Skin of body (tissue), 2 donors: Measurements from ENCODE around the gene UBE3D. TPM values are rescaled to one million over a fixed set of nuclear protein-coding genes. Genes with fewer than 3 reads are reported as not detected.
"Not testable (repeated sequence)": the region's sequence is repeated elsewhere in the genome, so short reads cannot be mapped to it uniquely, and the experiment has no call there.

ENCODE experiments used
- DNase-seq: peaks from one replicate; lab custom pipeline; 2025; lab: John Stamatoyannopoulos, UW
- total RNA-seq: library from RNA; depleted of rRNA; stranded (reverse); fragments of >200 nt; gene quantifications from one replicate; pipeline ENCODE4 v1.2.3, GENCODE V29; 2014

UBE3D gene
- total RNA-seq, 1 donor from 2014 or later: 9.9 TPM

GRCh38 chr6:82978362-82978945 is 87.2 kb downstream of the UBE3D start:
- no peak for DNase-seq

DNA sequence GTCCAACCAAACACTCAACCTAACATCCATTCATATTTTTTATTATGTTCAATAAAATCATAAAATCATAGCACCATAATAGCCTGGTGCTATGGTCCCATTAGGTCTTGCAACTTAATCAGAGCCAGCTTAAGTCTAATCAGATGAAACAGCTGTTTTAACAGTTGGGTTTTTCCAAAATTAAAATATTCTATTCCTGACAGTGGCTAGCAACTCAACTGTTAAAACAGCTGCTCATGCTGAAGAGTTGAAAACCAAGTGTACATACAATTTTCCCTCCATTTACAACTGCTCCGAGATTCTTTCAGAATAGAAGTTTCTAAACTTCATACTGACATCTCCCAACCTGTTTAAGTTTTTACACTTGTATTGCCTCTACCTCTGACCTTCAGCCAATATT is 89.5 kb downstream of the UBE3D start:
- DNase-seq: no peak

DNA sequence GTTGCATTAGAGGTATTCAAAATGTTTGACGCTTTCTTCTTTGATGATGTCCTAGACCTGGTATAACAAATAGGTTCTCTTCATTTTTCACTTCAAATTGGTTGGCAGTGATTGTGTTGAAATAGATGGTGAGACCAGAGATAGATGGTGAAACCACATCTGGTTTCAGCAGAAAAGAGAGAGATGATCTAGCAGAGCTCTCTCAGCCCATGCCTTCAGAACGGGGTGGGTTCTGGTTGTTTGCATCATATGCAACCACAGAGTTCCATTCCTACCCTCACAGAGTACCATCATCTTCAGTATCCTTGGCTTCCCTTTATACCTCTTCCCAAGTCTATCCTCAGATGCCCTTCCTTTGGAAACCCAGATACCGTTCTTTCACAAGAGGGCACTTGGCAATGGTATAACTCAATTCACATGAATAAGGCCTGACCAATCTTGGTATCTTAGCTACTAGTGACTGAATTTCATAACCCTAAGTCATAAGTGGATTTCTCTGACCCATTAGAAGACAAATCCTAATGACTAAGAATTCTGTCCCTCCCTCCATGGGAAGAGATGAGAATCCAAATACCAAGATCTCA is 93.7 kb downstream of the UBE3D start:
- DNase-seq: no peak

DNA sequence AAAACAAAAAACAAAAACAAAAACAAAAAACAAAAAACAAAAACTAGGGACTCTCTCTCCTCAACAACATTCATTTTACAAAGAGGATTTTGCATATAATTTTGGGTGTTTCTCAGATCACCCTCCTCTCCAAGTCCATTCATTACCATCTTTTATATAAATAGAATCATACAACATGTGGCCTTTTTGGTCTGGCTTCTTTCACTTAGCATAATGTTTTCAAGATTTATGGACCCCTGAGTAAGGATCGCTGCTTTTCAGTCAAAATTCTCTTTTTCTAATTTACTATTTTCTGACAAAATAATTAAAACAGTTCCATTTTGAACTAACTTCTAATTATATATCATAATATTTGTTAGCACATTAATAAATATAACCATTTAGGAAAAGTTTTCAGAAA is 94.8 kb downstream of the UBE3D start:
- peak; percentile 10 for DNase-seq

GRCh38 chr6:82968708-82969107 is 96.9 kb downstream of the UBE3D start:
- DNase-seq: no peak

GRCh38 chr6:82963191-82963925 is 102.3 kb downstream of the UBE3D start:
- DNase-seq: no peak

DNA sequence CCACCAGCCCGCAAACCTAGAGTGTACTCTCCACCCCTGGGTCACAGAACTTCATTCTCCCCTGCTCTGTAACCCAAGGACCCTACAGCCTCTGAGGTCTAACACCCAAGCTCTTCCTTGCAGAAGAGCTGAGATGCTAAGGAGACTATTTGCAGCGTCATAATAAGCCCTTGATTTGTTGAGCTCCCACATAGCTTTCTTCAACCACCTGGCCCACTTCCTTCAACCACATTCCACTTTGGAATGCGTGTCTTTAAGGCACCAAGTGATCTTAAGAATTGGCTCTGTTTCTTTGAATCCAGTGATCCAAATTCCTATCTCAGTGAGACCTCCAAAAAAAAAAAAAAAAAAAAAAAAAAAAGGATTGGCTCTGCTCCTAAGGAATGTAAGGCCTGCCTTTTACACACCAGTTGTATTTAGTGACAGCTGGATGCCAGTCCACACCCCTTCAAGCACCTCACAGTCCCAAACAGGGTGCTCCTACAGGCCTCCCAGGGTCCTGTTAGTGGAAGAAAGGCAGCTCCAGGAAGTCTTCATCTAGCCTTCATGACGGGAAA is 106.2 kb downstream of the UBE3D start:
- DNase-seq: no peak

- DNase-seq: no peak
Measured at GRCh38 chr6:82958551-82958950, 107.1 kb downstream of the UBE3D start.

GRCh38 chr6:82957868-82958245 is 107.8 kb downstream of the UBE3D start:
- no peak for DNase-seq

GRCh38 chr6:82957171-82957867 is 108.3 kb downstream of the UBE3D start:
- no peak for DNase-seq

- no peak for DNase-seq
Measured at GRCh38 chr6:82955841-82956240, 109.8 kb downstream of the UBE3D start.

DNA sequence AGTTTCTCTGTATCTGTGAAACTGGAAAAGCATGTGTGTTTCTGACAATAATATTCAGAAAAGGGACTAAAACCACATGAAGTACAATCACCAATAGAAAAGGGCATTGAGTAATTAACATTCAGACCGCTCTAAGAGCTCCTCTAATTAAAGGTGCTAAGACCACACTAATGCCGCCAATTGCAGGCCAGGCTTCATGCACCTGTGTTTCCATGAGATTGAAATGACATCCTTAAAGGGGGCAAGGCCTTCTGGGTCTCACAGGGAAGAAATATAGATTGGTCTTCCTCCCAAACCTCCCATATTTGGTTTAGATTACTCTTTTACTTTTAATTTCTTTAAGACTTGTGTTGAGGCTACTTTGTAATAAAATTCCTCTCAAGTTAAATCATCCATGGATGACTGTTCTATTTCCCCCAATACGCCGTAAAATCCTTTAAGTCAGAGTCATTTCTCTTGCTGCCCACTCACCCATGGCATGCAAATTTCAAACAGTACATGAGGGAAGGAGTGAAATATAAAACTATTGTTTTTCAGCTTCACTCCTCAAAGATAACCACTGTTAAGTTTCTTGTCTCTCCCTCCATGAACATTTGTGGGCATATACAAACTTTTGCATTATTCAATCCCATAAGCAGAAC is 110.6 kb downstream of the UBE3D start:
- DNase-seq: no peak

- DNase-seq: no peak
Measured at GRCh38 chr6:82954356-82954755, 111.3 kb downstream of the UBE3D start.

DNA sequence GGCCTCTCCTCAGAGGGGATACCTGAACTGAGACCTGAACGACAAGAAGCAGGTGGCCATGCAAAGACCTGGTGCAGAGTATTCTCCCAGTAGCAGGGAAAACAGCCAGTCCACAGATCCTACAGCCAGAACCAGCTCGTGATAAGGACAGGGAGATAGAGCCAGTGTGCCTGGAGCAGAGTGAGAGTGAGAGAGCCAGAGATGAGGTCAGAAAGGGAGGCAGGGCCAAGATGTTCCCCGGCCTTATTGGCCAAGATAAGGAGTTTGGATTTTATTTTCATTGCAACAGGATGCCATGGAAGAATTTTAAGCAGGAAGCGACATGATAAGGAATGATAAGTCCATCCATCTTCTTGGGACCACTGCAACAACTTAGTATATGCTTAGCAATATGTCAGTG is 111.8 kb downstream of the UBE3D start:
- no peak for DNase-seq

DNA sequence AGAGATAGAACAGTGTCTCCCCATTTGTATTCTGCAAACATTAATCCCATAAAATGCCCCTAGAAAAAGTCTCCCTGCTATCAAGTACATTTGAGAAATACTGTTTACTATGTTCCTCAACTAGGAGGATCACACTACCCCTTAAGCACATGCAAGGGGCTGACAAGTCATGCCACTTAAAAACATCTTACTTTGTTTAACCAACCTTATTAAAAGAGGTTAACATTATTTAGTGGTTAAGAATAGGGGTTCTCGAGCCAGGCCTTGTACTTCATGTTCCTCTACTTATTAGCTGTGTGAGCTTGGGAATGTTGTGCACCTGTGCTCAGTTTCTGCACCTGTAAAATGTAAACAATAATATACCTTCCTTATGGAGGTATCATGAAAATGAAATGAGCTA is 113.7 kb downstream of the UBE3D start:
- DNase-seq: no peak

DNA sequence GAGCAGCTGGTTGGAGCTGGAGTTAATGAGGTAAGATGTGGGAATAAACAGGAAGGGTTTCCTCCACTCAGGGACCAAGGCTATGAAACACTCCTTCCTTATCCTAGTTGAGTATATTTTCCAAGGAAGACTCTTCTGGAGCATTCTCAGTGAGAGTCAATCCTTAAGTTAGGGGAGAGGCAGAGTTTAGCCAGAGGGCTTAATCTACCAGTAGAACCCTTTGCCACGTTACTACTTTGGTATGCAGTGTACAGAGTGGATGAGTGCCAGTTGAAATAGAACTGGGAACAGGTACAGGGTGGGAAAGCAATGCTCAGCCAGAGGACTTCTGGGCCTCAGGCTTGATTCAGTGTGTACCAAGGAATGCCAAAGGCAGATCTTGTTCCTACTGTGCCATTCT is 114.3 kb downstream of the UBE3D start:
- DNase-seq: no peak

DNA sequence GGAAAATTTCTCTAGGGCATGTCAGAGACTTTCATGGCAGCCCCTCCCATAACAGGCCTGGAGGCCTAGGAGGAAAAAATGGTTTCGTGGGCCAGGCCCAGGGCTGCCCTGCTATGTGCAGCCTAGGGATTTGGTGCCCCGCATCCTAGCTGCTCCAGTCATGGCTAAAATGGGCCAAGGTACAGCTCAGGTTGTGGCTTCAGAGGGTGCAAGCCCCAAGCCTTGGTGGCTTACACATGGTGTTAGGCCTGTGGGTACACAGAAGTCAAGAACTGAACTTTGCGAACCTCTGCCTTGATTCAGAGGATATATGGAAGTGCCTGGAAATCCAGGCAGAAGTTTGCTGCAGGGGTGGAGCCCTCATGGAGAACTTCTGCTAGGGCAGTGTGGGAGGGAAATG is 134.7 kb downstream of the UBE3D start:
- DNase-seq: not testable (repeated sequence)

GRCh38 chr6:82924799-82925535 is 140.7 kb downstream of the UBE3D start:
- no peak for DNase-seq

DNA sequence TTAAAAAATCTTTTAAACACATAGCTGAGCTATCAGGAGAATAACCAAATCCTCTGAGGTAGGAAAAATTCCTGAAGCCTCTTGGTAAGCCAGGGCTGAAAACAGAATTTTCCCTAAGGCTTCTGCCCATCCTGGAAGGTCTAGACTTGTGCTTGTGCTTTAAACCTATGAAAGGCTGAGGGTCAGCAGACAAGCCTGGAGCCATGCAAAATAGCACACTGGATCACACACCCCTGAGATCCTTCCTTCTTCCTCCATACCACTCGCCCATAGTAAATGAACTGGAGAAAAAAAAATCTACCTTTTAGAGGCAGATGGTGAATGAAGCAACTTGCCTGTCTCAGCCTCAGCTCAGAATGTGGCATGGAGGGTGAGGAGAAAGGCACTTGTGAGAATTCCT is 144.4 kb downstream of the UBE3D start:
- no peak for DNase-seq

DNA sequence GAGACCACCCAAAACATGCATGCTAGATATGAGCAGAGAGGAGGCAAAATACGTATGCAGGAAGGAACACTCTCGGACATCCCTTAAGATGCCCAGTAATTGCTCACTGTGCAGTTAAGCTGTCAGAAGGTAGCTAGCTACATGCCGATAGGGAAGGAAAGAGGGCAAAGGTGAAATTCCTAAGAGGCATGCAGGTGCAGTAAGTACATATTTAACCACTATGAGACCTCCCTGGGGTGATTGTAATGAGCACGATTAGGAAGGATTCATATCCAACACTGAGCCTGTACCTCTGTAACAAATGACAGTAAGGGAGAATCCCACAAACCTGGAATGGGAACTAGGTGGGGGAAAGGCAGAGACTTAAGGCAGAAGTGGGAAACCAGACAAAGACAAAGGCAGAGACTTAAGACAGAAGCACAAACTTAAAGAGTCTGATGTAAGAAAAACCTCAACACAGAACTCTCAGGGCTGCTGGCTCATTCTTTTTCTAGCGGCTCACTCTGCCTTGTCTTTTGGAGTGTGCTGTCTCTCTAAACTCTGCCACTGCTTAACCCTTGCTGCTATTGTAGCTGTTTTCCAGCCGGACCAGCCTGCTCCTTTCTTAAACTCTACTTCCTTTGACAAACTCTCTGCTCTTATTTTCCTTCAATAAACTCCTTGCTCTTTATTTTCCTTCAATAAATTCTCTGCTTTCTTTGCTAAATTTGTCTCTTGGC is 148.1 kb downstream of the UBE3D start:
- no peak for DNase-seq
